Right atrium auricular region (tissue), 2 donors: ENCODE measurements around the gene FCGBP. TPM values are rescaled to one million over a fixed set of nuclear protein-coding genes. Genes with fewer than 3 reads are reported as not detected.
A peak's percentile ranks its signal among the peaks of the same experiment; 100 is the strongest.

Source experiments
- DNase-seq: peaks from one replicate; pipeline ENCODE4 v3.0.0-alpha.2; 2019; ENCODE audit warnings: low spot score
- H3K27ac ChIP-seq, 2 donors: fragments of 200-600 bp; sonication (generic); 1 replicate in 1 of 2; 2 replicates in 1 of 2; pipeline ENCODE4 v1.5.1; 2016 to 2019
- H3K27me3 ChIP-seq, 2 donors: fragments of 200-600 bp; sonication (generic); one replicate each; pipeline versions ENCODE4 v1.5.1 to v1.6.0; 2017 to 2019
- H3K36me3 ChIP-seq: fragments of 200-600 bp; sonication (generic); one replicate; pipeline ENCODE4 v1.5.1; 2016
- H3K4me1 ChIP-seq, 2 donors: fragments of 200-600 bp; sonication (generic); one replicate each; pipeline versions ENCODE4 v1.5.1 to v1.6.0; 2017 to 2019
- H3K4me3 ChIP-seq, 2 donors: fragments of 200-600 bp; sonication (generic); 1 replicate in 1 of 2; 2 replicates in 1 of 2; pipeline ENCODE4 v1.5.1; 2017 to 2019; ENCODE audit warnings: mild to moderate bottlenecking in 1 of 2, moderate library complexity in 1 of 2
- H3K9me3 ChIP-seq, 2 donors: fragments of 200-600 bp; sonication (generic); one replicate each; pipeline ENCODE4 v1.5.1; 2019
- CTCF ChIP-seq, 2 donors: fragments of 200-600 bp; sonication (generic); IDR thresholded peaks; one replicate each; pipeline ENCODE4 v1.5.1; 2019; ENCODE audit warnings: antibody characterized with exemption in 2 of 2
- total RNA-seq, 2 donors: library from RNA; depleted of rRNA; stranded (reverse); fragments of >200 nt; gene quantifications; one replicate each; pipeline ENCODE4 v1.1.0, GENCODE V29; 2016

FCGBP gene
- total RNA-seq, 2 donors from 2014 or later: 3.6 to 45.5 TPM

- DNase-seq: peak; percentile 43
- TF ChIP-seq CTCF (IDR thresholded peaks at IDR 0.05): no peak
- no peak overlapping the region for H3K27ac ChIP-seq
- H3K9me3 ChIP-seq: no peaks in the 10 kb centered on the region
- no peaks in the 10 kb centered on the region for H3K36me3 ChIP-seq
- H3K27me3 ChIP-seq: no peaks in the 10 kb centered on the region
- H3K4me1 ChIP-seq: no peaks in the 10 kb centered on the region
- no peak overlapping the region for H3K4me3 ChIP-seq
These were observed 18.2 kb downstream of the FCGBP start for GRCh38 chr19:39916236-39916635.

DNA sequence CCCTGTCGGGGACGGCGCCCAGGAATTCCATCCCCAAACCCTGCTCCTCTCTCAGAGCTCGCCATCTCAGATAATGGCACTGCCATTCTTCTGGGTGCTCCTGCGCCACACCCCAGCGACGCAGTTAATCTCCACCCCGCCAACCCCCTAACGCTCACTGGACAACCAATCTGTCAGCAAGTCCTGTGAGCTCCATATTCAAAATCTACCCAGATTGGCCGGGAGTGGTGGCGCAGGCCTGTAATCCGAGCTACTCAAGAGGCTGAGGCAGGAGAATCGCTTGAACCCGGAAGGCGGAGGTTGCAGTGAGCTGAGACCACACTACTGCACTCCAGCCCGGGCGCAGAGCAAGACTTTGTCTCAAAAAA lies 18.6 kb downstream of the FCGBP start:
- Histone ChIP-seq H3K27ac (no peak overlapping the region), H3K9me3 (no peaks in the 10 kb centered on the region), H3K4me3 (no peak overlapping the region), H3K27me3 (no peaks in the 10 kb centered on the region), H3K4me1 (no peaks in the 10 kb centered on the region), H3K36me3 (no peaks in the 10 kb centered on the region)
- no peak for DNase-seq
- TF ChIP-seq CTCF (IDR thresholded peaks at IDR 0.05): no peak

DNA sequence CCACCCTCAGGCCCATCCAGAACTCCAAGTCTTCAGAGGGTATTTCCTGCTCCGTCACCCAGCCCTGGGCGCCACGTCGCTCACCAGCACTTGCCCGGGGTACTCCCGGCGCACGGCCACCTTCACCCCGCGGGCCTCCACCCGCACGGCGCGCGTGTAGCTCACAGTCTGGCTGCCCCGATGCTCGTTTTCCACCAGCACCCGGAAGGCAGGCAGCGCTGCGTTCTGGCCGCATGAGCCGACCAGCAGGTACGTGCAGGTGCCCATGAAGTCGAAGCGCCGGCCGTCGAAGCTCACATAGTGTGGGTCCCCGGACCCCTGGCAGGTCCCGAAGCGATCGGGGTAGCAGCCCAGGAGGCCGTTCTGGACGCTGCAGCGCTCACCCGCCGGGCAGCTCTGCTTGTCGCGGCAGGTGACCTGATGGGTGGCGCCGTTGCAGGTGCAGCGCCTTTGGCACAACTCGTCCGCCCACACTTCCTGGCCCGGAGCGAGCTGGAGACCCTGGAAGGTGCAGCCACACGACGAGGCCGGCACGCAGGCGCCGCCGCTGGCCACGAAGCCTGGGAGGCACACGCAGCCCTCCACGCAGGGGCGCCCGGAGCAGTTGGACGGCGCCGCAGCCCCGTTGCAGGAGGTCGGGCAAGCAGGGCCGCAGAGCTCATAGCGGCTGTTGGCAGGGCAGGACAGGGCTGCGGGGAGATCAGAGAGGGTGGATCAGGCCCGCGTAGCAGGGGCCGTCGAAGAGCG lies 19.2 kb downstream of the FCGBP start:
- TF ChIP-seq CTCF (IDR thresholded peaks at IDR 0.05): no peak

DNA sequence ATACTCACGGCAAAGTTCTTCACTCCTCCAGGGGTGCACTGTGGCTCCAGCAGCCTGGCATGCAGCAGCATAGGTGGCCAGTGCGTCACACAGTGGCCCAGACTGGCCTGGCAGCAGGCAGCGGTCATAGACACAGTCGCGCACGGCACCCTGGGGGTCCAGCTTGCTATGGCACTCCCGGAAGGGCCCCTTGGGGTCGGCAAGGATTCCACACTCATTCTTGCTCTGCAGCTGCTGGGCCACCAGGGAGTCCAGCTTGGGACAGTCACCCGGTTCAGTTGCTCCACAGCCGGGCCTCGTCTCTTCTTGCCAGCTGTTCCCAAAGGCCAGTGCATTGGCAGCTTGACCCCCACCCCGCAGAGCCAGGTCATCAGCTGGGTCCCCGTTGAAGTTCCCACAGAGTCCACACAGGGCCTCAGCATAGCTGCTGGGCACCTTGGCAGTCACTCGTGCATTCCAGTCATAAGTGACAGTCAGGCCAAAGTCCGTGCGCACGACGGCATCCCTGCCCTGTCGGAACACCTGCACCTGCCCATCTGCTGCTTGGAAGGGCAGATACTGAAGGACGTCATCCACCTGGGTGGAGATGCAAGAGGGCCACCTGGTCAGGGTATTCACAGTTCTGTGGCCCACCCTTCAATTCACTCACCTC lies 20.6 kb downstream of the FCGBP start:
- Histone ChIP-seq H3K36me3 (no peaks in the 10 kb centered on the region), H3K4me1 (no peaks in the 10 kb centered on the region), H3K27ac (no peak overlapping the region), H3K9me3 (no peaks in the 10 kb centered on the region), H3K4me3 (no peak overlapping the region), H3K27me3 (no peaks in the 10 kb centered on the region)
- no peak for TF ChIP-seq CTCF (IDR thresholded peaks at IDR 0.05)
- DNase-seq: peak; percentile 28

More for the DNA sequence above, 19.2 kb downstream of the FCGBP start:
- H3K9me3 ChIP-seq: no peaks in the 10 kb centered on the region
- no peaks in the 10 kb centered on the region for H3K36me3 ChIP-seq
- peak; percentile 55 for DNase-seq
- no peak overlapping the region for H3K4me3 ChIP-seq
- H3K27me3 ChIP-seq: no peaks in the 10 kb centered on the region
- H3K4me1 ChIP-seq: no peaks in the 10 kb centered on the region
- no peak overlapping the region for H3K27ac ChIP-seq

- Histone ChIP-seq H3K27ac (no peak overlapping the region), H3K36me3 (no peaks in the 10 kb centered on the region), H3K27me3 (no peaks in the 10 kb centered on the region), H3K4me3 (no peak overlapping the region), H3K9me3 (no peaks in the 10 kb centered on the region), H3K4me1 (no peaks in the 10 kb centered on the region)
- no peak for TF ChIP-seq CTCF (IDR thresholded peaks at IDR 0.05)
- no peak for DNase-seq
These were observed 25.6 kb downstream of the FCGBP start for GRCh38 chr19:39908803-39909202.
